GM10266 (cell line): Measurements from ENCODE around the gene GPN2.

ENCODE experiments used
- DNase-seq: peaks from one replicate; pipeline ENCODE4 v3.0.0; 2012; ENCODE audit errors: extremely low spot score
- TF ChIP-seq, protein P1 (sequence below): IDR thresholded peaks from 2 replicates; pipeline ENCODE4 v1.5.1; 2012; ENCODE audit warnings: mild to moderate bottlenecking, low read depth; ENCODE audit not compliant: control insufficient read depth, insufficient read depth; ENCODE audit errors: missing control alignments

GPN2 gene

DNA sequence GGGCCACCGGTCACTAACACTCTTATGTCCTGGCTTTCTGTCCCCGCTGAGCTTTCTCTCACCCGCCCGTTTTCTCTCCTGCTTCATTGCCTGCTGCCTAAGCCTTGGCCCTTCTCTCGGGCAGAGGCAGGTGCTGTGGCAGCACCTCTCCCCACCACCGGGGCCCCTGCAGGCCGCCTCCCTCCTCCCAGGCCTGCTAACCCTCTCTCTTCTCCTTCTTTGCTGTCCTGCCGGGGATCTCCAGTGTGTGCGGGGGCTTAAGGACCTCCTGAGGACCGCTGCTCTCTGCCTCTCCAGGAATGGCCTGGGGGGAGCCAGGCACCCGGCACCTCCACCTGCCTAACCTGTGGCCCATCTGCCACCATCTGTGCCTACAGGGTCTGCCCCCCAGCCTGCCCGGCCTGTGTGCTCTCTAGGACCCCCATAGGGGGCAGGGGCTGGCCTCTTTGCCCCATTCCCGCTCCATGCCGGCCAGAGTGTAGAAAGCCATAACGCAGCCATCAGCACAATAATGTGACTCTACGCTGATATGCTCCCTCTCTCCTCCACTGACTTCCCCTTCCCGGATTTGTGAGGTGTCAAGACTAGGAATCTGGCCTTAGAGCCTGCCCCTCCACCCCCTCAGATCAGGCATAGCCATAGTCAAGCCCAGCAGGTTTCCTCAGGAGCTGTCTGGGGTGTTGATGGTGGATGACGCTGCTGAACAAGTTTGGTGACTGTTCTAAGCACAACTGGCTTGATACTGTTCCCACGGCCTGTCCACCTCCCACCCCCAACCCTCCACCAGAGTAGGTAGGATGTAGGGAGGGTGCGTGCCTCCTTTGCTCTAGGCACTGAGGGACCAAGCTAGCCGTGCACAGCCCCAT is 33.2 kb downstream of the GPN2 start:
- TF ChIP-seq, protein P1, sequence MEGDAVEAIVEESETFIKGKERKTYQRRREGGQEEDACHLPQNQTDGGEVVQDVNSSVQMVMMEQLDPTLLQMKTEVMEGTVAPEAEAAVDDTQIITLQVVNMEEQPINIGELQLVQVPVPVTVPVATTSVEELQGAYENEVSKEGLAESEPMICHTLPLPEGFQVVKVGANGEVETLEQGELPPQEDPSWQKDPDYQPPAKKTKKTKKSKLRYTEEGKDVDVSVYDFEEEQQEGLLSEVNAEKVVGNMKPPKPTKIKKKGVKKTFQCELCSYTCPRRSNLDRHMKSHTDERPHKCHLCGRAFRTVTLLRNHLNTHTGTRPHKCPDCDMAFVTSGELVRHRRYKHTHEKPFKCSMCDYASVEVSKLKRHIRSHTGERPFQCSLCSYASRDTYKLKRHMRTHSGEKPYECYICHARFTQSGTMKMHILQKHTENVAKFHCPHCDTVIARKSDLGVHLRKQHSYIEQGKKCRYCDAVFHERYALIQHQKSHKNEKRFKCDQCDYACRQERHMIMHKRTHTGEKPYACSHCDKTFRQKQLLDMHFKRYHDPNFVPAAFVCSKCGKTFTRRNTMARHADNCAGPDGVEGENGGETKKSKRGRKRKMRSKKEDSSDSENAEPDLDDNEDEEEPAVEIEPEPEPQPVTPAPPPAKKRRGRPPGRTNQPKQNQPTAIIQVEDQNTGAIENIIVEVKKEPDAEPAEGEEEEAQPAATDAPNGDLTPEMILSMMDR, result no peak
- DNase-seq, result no peak

DNA sequence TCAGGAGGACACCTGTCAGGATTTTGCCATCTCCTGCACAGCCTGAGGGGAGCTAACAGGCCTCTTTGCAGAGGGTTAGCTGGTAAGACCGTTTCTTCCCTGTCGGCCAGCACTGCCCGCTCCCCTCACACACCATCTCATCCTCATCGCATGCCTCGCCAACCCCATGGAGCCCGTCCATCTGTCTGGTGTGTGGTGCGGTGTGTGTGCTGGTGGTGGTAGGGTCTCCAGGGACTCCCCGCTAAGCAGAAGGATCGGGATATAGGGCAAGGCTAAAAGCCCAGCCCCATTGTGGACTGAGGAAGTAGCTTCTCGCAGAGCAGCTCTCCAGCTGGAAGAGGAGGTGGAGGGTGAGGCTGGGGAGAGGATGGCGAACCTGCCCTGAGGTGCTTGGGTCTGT is 33.9 kb downstream of the GPN2 start:
- DNase-seq, result no peak
- TF ChIP-seq, protein P1, result no peak

DNA sequence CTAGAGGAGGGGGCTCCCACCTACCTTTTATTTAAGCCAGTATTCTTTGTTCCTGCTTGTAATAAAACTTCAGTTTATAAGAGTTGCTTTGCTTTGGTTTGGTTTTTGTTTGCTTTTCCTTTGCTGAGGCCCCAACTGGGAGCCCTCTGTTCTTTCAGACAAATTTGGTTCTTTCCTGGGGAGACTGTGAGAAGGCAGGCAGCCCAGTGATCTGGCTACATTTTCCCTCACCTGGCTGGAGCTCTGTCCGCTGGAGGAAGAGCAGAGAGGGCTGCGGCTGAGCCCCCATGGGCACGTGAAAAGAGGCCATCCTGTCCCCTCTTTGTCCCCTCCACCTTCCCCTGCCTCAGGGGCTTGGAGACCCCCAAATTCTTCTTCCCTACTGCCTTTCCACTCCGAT is 34.4 kb downstream of the GPN2 start:
- no peak for DNase-seq
- TF ChIP-seq, protein P1, result no peak

DNA sequence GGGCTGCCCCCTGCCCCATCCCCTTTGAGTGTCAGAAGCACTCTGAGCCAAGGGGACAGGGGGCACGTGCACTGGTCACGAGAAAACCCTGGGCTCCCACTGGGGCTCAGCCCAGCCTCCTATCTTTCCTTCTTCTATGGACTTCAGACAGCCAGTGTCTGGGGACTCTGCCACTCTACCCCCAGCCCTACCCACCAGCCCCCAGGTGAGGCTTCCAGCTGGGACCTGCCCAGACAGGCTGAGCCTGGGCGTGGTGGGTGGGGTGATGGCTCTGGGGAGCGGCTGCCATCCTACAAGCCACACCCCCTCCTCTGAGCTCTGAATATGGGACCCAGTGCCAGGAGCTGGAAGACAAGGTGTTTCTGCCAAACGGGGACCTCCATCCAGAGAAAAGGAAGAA is 35.2 kb downstream of the GPN2 start:
- no peak for DNase-seq
- TF ChIP-seq, protein P1, result no peak

DNA sequence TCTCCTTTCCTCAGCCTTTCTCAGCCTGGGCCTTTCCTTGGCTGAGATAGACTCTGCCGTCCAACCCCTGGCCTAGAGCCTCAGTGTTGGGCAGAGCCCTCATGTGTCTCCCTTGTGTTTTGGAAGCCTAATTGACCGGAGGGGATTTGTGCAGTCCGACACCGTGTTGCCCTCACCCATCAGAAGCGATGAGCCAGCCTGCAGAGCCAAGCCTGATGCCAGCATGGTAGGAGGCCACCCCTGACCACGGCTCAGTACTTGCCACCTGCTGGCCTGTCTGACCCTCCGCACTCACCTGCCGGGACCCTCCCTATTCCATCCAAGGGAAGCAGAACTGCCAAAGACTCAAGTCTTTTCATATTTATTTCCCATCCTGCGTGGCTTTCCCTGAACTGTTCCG is 36.5 kb downstream of the GPN2 start:
- TF ChIP-seq, protein P1, result no peak

DNA sequence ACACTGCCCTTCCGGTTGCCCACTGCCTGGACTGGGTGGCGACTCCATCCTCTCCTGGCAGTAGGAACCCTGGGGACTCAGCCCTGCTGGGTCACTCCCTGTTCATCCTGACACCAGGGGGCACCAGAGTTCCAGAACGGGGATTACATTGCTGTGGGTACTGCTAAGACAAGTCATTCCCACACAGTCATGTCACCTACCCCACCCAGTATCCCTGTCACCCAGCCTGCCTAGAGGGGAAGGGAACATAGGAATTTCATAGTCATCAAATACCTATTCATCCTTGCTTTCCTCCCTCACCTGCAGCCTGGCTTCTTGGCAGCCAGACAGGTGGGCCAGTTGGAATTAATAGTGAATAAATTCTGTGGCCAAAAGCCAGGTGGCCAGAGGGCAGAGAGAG is 36.9 kb downstream of the GPN2 start:
- peak; percentile 72 for DNase-seq

More for the DNA sequence above, 36.5 kb downstream of the GPN2 start:
- no peak for DNase-seq

DNA sequence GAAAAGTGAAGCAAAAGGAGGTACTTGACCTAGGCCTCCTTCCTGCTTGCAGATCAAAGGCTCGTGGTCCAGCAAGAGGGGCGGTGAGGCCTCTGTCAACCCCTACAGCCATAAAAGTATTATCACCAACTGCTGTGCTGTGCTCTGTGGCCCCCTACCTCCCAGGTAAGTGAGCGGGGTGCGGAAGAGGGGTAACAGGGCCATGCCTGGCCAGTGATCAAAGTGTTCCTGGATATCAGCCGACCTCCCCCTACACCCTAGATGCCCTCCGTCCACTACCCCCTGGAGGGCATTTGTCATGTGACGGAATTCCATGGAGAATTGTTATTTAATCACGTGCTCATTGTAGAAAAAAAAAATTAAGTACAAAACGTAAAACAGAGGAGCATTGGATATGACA is 37.4 kb downstream of the GPN2 start:
- no peak for DNase-seq
- TF ChIP-seq, protein P1, result peak; percentile 1

More for the DNA sequence above, 36.9 kb downstream of the GPN2 start:
- TF ChIP-seq, protein P1, result peak; percentile 74
